ENCODE data around the gene KPNA1.

DNA sequence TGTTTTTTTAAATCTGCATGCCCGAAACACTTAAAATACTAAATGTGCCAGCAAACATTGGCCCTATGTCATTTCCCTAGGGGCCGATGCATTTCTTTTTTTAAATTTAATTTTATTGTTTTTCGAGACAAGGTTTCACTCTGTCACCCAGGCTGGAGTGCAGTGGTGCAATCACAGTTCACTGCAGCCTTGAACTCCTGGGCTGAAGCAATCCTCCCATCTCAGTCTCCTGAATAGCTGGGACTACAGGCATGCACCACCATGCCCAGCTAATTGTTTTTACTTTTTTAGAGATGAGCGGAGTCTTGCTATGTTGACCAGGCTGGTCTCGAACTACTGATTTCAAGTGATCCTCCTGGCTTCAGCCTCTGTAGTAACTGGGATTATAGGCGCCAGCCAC is 43.9 kb upstream of the KPNA1 start:
- TF ChIP-seq, protein P1, sequence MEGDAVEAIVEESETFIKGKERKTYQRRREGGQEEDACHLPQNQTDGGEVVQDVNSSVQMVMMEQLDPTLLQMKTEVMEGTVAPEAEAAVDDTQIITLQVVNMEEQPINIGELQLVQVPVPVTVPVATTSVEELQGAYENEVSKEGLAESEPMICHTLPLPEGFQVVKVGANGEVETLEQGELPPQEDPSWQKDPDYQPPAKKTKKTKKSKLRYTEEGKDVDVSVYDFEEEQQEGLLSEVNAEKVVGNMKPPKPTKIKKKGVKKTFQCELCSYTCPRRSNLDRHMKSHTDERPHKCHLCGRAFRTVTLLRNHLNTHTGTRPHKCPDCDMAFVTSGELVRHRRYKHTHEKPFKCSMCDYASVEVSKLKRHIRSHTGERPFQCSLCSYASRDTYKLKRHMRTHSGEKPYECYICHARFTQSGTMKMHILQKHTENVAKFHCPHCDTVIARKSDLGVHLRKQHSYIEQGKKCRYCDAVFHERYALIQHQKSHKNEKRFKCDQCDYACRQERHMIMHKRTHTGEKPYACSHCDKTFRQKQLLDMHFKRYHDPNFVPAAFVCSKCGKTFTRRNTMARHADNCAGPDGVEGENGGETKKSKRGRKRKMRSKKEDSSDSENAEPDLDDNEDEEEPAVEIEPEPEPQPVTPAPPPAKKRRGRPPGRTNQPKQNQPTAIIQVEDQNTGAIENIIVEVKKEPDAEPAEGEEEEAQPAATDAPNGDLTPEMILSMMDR (IDR thresholded peaks at IDR 0.05) = no peak
- TF ChIP-seq MXI1 (IDR thresholded peaks at IDR 0.05; ENCODE audit: low read depth, low read length) = no peak
- no peak for TF ChIP-seq GABPA (IDR thresholded peaks at IDR 0.05; ENCODE audit: low read depth)
- TF ChIP-seq, protein P2, sequence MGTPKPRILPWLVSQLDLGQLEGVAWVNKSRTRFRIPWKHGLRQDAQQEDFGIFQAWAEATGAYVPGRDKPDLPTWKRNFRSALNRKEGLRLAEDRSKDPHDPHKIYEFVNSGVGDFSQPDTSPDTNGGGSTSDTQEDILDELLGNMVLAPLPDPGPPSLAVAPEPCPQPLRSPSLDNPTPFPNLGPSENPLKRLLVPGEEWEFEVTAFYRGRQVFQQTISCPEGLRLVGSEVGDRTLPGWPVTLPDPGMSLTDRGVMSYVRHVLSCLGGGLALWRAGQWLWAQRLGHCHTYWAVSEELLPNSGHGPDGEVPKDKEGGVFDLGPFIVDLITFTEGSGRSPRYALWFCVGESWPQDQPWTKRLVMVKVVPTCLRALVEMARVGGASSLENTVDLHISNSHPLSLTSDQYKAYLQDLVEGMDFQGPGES (IDR thresholded peaks at IDR 0.05; ENCODE audit: low read depth, low read length) = no peak
- no peak for TF ChIP-seq JUND (IDR thresholded peaks at IDR 0.05)
- no peak for TF ChIP-seq EP300 (IDR thresholded peaks at IDR 0.05; ENCODE audit: borderline replicate concordance in 1 of 2, low read depth in 1 of 2, low read length in 1 of 2)
- TF ChIP-seq, protein P3, sequence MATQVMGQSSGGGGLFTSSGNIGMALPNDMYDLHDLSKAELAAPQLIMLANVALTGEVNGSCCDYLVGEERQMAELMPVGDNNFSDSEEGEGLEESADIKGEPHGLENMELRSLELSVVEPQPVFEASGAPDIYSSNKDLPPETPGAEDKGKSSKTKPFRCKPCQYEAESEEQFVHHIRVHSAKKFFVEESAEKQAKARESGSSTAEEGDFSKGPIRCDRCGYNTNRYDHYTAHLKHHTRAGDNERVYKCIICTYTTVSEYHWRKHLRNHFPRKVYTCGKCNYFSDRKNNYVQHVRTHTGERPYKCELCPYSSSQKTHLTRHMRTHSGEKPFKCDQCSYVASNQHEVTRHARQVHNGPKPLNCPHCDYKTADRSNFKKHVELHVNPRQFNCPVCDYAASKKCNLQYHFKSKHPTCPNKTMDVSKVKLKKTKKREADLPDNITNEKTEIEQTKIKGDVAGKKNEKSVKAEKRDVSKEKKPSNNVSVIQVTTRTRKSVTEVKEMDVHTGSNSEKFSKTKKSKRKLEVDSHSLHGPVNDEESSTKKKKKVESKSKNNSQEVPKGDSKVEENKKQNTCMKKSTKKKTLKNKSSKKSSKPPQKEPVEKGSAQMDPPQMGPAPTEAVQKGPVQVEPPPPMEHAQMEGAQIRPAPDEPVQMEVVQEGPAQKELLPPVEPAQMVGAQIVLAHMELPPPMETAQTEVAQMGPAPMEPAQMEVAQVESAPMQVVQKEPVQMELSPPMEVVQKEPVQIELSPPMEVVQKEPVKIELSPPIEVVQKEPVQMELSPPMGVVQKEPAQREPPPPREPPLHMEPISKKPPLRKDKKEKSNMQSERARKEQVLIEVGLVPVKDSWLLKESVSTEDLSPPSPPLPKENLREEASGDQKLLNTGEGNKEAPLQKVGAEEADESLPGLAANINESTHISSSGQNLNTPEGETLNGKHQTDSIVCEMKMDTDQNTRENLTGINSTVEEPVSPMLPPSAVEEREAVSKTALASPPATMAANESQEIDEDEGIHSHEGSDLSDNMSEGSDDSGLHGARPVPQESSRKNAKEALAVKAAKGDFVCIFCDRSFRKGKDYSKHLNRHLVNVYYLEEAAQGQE (IDR thresholded peaks at IDR 0.05; ENCODE audit: low read depth, low read length) = no peak
- TF ChIP-seq FOXJ3 (CRISPR knock-in tag; IDR thresholded peaks at IDR 0.05) = no peak
- TF ChIP-seq, protein P4, sequence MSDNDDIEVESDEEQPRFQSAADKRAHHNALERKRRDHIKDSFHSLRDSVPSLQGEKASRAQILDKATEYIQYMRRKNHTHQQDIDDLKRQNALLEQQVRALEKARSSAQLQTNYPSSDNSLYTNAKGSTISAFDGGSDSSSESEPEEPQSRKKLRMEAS (IDR thresholded peaks at IDR 0.05; ENCODE audit: low read depth) = no peak
- TF ChIP-seq, protein P5, sequence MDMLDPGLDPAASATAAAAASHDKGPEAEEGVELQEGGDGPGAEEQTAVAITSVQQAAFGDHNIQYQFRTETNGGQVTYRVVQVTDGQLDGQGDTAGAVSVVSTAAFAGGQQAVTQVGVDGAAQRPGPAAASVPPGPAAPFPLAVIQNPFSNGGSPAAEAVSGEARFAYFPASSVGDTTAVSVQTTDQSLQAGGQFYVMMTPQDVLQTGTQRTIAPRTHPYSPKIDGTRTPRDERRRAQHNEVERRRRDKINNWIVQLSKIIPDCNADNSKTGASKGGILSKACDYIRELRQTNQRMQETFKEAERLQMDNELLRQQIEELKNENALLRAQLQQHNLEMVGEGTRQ (IDR thresholded peaks at IDR 0.05; ENCODE audit: borderline replicate concordance, low read depth, low read length) = no peak
- no peak for TF ChIP-seq RFX5 (IDR thresholded peaks at IDR 0.05; ENCODE audit: low read length)
- TF ChIP-seq GATA2 (CRISPR knock-in tag; IDR thresholded peaks at IDR 0.05) = no peak
- TF ChIP-seq RAD21 (IDR thresholded peaks at IDR 0.05; ENCODE audit: low read length) = no peak
- TF ChIP-seq POLR2AphosphoS5 (IDR thresholded peaks at IDR 0.05; ENCODE audit: low read depth, low read length) = no peak

Data from SK-N-SH (cell line).